ENCODE measurements around the gene NEDD8. TPM values are rescaled to one million over a fixed set of nuclear protein-coding genes. Genes with fewer than 3 reads are reported as not detected.

Gene NEDD8
- total and polyA plus RNA-seq, 2 of the 4 experiments (the other 2 are of a cell fraction) = 167 to 375 TPM

DNA sequence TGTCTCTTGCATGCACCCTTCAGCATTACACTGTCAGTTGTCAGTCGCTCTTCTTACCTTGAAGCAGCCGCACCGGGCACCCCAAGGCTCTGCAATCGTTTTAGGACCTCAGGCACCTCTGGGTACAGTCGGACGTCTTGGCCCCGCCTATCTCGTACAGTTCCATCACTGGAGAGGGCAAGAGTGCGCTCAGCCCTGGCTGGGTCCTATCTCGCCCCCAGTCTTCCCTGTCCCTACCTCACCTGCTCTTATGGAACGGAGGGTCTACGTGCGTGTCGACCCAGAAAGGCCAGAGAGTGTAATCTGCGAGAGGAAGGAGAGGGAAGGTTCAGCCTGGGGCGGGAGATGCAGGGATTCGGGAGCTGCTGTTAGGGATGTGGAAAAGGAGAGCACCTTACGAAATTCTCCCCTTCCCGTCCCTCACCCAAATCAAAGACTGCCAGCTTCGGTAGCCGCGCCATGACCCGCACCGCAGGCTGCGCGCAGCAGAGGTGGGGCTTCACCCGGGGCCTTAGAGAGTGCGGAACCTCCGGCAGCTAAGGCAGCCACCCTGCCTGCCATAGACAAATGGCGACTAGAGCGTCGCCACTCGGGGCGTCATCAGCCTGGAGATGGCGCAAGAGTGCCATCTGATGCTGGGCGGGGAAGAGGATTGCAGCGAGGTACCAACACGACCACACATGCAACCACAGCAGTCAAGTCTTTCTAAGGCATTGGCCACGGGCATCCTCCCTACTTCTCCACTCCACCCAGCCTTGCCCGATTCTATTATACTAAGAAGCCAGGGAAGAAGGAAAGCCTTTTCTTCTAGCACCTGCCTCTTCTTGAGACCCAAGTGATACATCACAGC lies 16.4 kb downstream of the NEDD8 start, which contains the start of gene MDP1:
Gene MDP1, minus strand, starts transcription at position 572 of the 850 bp plus-strand sequence. Its CDS starts 111 bp downstream, at position 461.
- Histone ChIP-seq H2BK120ac (ENCODE audit: low read depth, low read length) (peak within 1 kb of the TSS; percentile 81), H3K56ac (ENCODE audit: extremely low read depth, insufficient read depth, low read length) (peak within 1 kb of the TSS; percentile 83), H3K36me3 (ENCODE audit: control insufficient read depth, insufficient read depth, low read length) (peaks cover 11% of the 10 kb centered on the region), H3K79me1 (ENCODE audit: low read depth in 1 of 2, low read length in 2 of 2) (peaks cover 18 to 67% of the 10 kb centered on the region in 2 experiments), H3K4me1 (ENCODE audit: control insufficient read depth, insufficient read depth, low read length) (peaks cover 2% of the 10 kb centered on the region), H2BK15ac (ENCODE audit: low read depth, low read length) (no peak within 1 kb of the TSS; the same call in 2 of the 3 replicates), H3K9me1 (ENCODE audit: insufficient read depth, low read length) (0 out of 2 replicates have a peak, but pooled peaks cover 13% of the 10 kb centered on the region), H4K91ac (ENCODE audit: insufficient read depth, low read depth, low read length) (peak within 1 kb of the TSS; percentile 94), H4K5ac (ENCODE audit: low read depth, low read length) (peak within 1 kb of the TSS; percentile 92), H2AFZ (replicated peaks; ENCODE audit: low read length, poor library complexity) (peak within 1 kb of the TSS; percentile 98), H2BK5ac (ENCODE audit: low read depth, low read length, poor library complexity, severe bottlenecking) (peak within 1 kb of the TSS; percentile 88), H3K18ac (ENCODE audit: low read depth, low read length) (peak within 1 kb of the TSS; percentile 68), H3K27me3 (ENCODE audit: control insufficient read depth, insufficient read depth, low read length) (no peaks in the 10 kb centered on the region), H2AK9ac (replicated peaks; ENCODE audit: low read depth, low read length, poor library complexity) (peak within 1 kb of the TSS; percentile 98), H3K4me3 (ENCODE audit: insufficient read depth, low read depth, low read length) (peak within 1 kb of the TSS; percentile 74), H3K14ac (replicated peaks; ENCODE audit: low read depth, low read length) (peak within 1 kb of the TSS; percentile 98), H3K9ac (ENCODE audit: low read depth, low read length) (peak within 1 kb of the TSS; percentile 93), H3K27ac (ENCODE audit: insufficient read depth, low read length) (peak within 1 kb of the TSS; percentile 88), H3K9me3 (ENCODE audit: control insufficient read depth, insufficient read depth, low read length) (no peaks in the 10 kb centered on the region), H3K4me2 (ENCODE audit: low read depth, low read length) (peak within 1 kb of the TSS; percentile 85), H3K4ac (ENCODE audit: low read depth, low read length) (peak within 1 kb of the TSS; percentile 100), H4K8ac (ENCODE audit: low read depth in 2 of 2, low read length in 2 of 2) (peak within 1 kb of the TSS; percentile 55 to 98; a peak in 3 of 4 replicates), H2BK20ac (ENCODE audit: low read depth, low read length) (no peak within 1 kb of the TSS), H4K20me1 (ENCODE audit: insufficient read depth, low read length) (no peaks in the 10 kb centered on the region), H3K23ac (ENCODE audit: low read depth, low read length) (peak within 1 kb of the TSS; percentile 97), H2AK5ac (ENCODE audit: low read depth, low read length) (peak within 1 kb of the TSS; percentile 96)
- POLR2A ChIA-PET (ENCODE audit: unreplicated experiment) = no interaction called here
- WGBS, 2 experiments (ENCODE audit: extremely low coverage in 2 of 2, insufficient read length in 1 of 2) = 0% methylated on average over 21 of the region's 40 CpGs; no CpG with 5 or more reads in 1 of the 2 experiments
- CTCF ChIA-PET = interaction anchor here (1.8 kb wide), 1 partner anchor 12 kb away, joined by 7 read pairs; no protein-coding TSS in a partner anchor
- DNase-seq = peak; percentile 83
- TF ChIP-seq BHLHE40 (IDR thresholded peaks at IDR 0.05; ENCODE audit: low read depth, low read length) (no peak), NFE2L2 (IDR thresholded peaks at IDR 0.05; ENCODE audit: low read depth, low read length) (no peak), USF2 (IDR thresholded peaks at IDR 0.05; ENCODE audit: low read depth, low read length) (peak; percentile 40; the same call in 1 of the 2 replicates), MAFK (IDR thresholded peaks at IDR 0.05; ENCODE audit: low read depth, low read length) (no peak), MAZ (IDR thresholded peaks at IDR 0.05; ENCODE audit: borderline replicate concordance, low read depth, low read length) (peak; percentile 57; the same call in 1 of the 2 replicates), SMC3 (IDR thresholded peaks at IDR 0.05; ENCODE audit: low read depth, low read length) (peak; percentile 62), CHD1 (IDR thresholded peaks at IDR 0.05; ENCODE audit: low read depth, low read length) (no peak), RCOR1 (IDR thresholded peaks at IDR 0.05; ENCODE audit: insufficient replicate concordance, low read length) (peak; percentile 47), CEBPB (IDR thresholded peaks at IDR 0.05; ENCODE audit: low read depth, low read length) (peak; percentile 98), RAD21 (IDR thresholded peaks at IDR 0.05; ENCODE audit: low read length) (peak; percentile 77), POLR2A (IDR thresholded peaks at IDR 0.05; ENCODE audit: low read depth, low read length) (peak; percentile 82), MXI1 (IDR thresholded peaks at IDR 0.05; ENCODE audit: borderline replicate concordance, low read depth, low read length) (peak; percentile 59; the same call in 1 of the 2 replicates)
- TF ChIP-seq, protein P1, sequence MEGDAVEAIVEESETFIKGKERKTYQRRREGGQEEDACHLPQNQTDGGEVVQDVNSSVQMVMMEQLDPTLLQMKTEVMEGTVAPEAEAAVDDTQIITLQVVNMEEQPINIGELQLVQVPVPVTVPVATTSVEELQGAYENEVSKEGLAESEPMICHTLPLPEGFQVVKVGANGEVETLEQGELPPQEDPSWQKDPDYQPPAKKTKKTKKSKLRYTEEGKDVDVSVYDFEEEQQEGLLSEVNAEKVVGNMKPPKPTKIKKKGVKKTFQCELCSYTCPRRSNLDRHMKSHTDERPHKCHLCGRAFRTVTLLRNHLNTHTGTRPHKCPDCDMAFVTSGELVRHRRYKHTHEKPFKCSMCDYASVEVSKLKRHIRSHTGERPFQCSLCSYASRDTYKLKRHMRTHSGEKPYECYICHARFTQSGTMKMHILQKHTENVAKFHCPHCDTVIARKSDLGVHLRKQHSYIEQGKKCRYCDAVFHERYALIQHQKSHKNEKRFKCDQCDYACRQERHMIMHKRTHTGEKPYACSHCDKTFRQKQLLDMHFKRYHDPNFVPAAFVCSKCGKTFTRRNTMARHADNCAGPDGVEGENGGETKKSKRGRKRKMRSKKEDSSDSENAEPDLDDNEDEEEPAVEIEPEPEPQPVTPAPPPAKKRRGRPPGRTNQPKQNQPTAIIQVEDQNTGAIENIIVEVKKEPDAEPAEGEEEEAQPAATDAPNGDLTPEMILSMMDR (conservative IDR thresholded peaks at IDR 0.05; ENCODE audit: low read depth, low read length) = peak; percentile 75
- in situ Hi-C loops (cut with MboI; ENCODE audit: low sequenced_read_pairs) (no loop called here), intact Hi-C loops (cut with micrococcal nuclease) (loop anchor here (1.0 to 10.0 kb wide), 3 partner anchors 17 to 219 kb away; partner anchors contain the start of genes GMPR2 and NEDD8), dilution Hi-C loops (cut with HindIII; ENCODE audit: low sequenced_read_pairs, unreplicated experiment) (no loop called here)
- ATAC-seq (ENCODE audit: low read depth) = peak; percentile 71
- BruUV-seq (replicated peaks) = no TSS peak

All from IMR-90 (cell line).